Loucy (cell line): Measurements from ENCODE around the gene PARVB.
"Not testable (repeated sequence)": the region's sequence is repeated elsewhere in the genome, so short reads cannot be mapped to it uniquely, and the experiment has no call there.

ENCODE experiments used
- H2AFZ ChIP-seq: fragments of 200-600 bp; sonication (generic); 2 replicates; pipeline ENCODE4 v1.6.0; 2016; ENCODE audit warnings: antibody characterized with exemption, mild to moderate bottlenecking, low read length, moderate library complexity
- H3F3A ChIP-seq: fragments of 200-600 bp; 2 replicates; pipeline ENCODE4 v1.6.0; 2016; ENCODE audit warnings: antibody characterized with exemption, low read depth, mild to moderate bottlenecking
- H3K27me3 ChIP-seq: fragments of 200-600 bp; sonication (generic); 2 replicates; pipeline ENCODE4 v1.6.1; 2014; ENCODE audit warnings: low read length, mild to moderate bottlenecking; ENCODE audit not compliant: insufficient read depth, poor library complexity, severe bottlenecking
- H3K36me3 ChIP-seq: fragments of 200-600 bp; sonication (generic); 2 replicates; pipeline ENCODE4 v1.6.1; 2016; ENCODE audit warnings: low read length; ENCODE audit not compliant: insufficient read depth
- H3K4me1 ChIP-seq: fragments of 200-600 bp; sonication (generic); 2 replicates; pipeline ENCODE4 v1.5.1; 2014; ENCODE audit warnings: low read length, mild to moderate bottlenecking; ENCODE audit not compliant: insufficient read depth, poor library complexity, severe bottlenecking
- H3K4me2 ChIP-seq: fragments of 200-600 bp; sonication (generic); 2 replicates; pipeline ENCODE4 v1.6.0; 2014; ENCODE audit warnings: antibody characterized with exemption, low read length, low read depth, mild to moderate bottlenecking; ENCODE audit not compliant: poor library complexity, severe bottlenecking
- H3K4me3 ChIP-seq: fragments of 200-600 bp; sonication (generic); 2 replicates; pipeline ENCODE4 v1.5.1; 2014; ENCODE audit warnings: low read length, mild to moderate bottlenecking, mixed read lengths; ENCODE audit not compliant: poor library complexity, severe bottlenecking
- H3K79me2 ChIP-seq: fragments of 200-600 bp; sonication (generic); 2 replicates; pipeline ENCODE4 v1.6.1; 2014; ENCODE audit warnings: low read length; ENCODE audit not compliant: insufficient read depth
- H3K9ac ChIP-seq: fragments of 200-600 bp; sonication (generic); 2 replicates; pipeline ENCODE4 v1.6.0; 2014; ENCODE audit warnings: mild to moderate bottlenecking, low read depth, low read length, moderate library complexity; ENCODE audit not compliant: poor library complexity, severe bottlenecking
- H3K9me2 ChIP-seq: fragments of 200-600 bp; sonication (generic); replicated peaks from 2 replicates; pipeline ENCODE4 v1.6.1; 2016; ENCODE audit warnings: low read depth, low read length, mixed read lengths
- H3K9me3 ChIP-seq: fragments of 200-600 bp; sonication (generic); 2 replicates; pipeline ENCODE4 v1.6.1; 2014; ENCODE audit warnings: mild to moderate bottlenecking, antibody characterized with exemption, low read length, low read depth; ENCODE audit not compliant: insufficient read depth
- H4K20me1 ChIP-seq: fragments of 200-600 bp; sonication (generic); 2 replicates; pipeline ENCODE4 v1.6.0; 2014; ENCODE audit warnings: antibody characterized with exemption, low read length, mild to moderate bottlenecking; ENCODE audit not compliant: insufficient read depth, poor library complexity, severe bottlenecking
- CTCF ChIP-seq: fragments of 200-600 bp; sonication (generic); conservative IDR thresholded peaks from 2 replicates; pipeline ENCODE4 v1.5.1; 2014; ENCODE audit warnings: mild to moderate bottlenecking, antibody characterized with exemption, low read length
- EZH2phosphoT487 ChIP-seq: fragments of 200-600 bp; IDR thresholded peaks from 2 replicates; pipeline ENCODE4 v1.6.1; 2018; ENCODE audit warnings: antibody characterized with exemption, mild to moderate bottlenecking, moderate library complexity, borderline replicate concordance

PARVB gene

GRCh38 chr22:44012591-44012990 lies 11.5 kb upstream of the PARVB start:
- Histone ChIP-seq H3F3A (no peaks in the 10 kb centered on the region), H3K79me2 (no peaks in the 10 kb centered on the region), H3K4me1 (no peaks in the 10 kb centered on the region), H2AFZ (no peak overlapping the region), H3K4me2 (no peak overlapping the region), H3K9ac (no peak overlapping the region), H3K36me3 (no peaks in the 10 kb centered on the region), H3K27me3 (no peaks in the 10 kb centered on the region), H3K9me3 (no peaks in the 10 kb centered on the region), H3K4me3 (no peak overlapping the region), H4K20me1 (no peaks in the 10 kb centered on the region), H3K9me2 (no peaks in the 10 kb centered on the region)
- TF ChIP-seq CTCF (no peak), EZH2phosphoT487 (no peak)

- Histone ChIP-seq H3K4me3 (no peak overlapping the region), H3K4me1 (no peaks in the 10 kb centered on the region), H2AFZ (no peak overlapping the region), H3K36me3 (no peaks in the 10 kb centered on the region), H3K9me3 (no peaks in the 10 kb centered on the region), H3K27me3 (no peaks in the 10 kb centered on the region), H4K20me1 (no peaks in the 10 kb centered on the region), H3F3A (no peaks in the 10 kb centered on the region), H3K9me2 (no peaks in the 10 kb centered on the region), H3K4me2 (no peak overlapping the region), H3K9ac (no peak overlapping the region), H3K79me2 (no peaks in the 10 kb centered on the region)
- TF ChIP-seq EZH2phosphoT487 (no peak), CTCF (no peak)
Observed at GRCh38 chr22:44014241-44014640, 9.9 kb upstream of the PARVB start.

DNA sequence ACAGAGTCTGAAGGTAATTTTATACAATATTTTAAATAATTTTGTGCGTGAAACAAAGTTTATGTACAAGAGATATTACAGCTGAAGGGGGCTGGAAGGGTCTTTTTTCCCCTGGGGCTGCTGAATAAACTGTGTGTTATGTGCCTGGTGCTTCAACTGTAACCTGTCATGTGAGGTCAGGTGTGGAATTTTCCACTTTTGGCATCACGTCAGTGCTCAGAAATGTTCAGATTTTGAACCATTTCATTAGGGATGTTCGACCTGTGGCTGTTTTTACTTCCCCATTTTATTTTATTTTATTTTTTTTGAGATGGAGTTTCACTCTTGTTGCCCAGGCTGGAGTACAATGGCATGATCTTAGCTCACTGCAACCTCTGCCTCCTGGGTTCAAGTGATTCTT lies 7.5 kb upstream of the PARVB start:
- not testable (repeated sequence) for H3K4me2 ChIP-seq

DNA sequence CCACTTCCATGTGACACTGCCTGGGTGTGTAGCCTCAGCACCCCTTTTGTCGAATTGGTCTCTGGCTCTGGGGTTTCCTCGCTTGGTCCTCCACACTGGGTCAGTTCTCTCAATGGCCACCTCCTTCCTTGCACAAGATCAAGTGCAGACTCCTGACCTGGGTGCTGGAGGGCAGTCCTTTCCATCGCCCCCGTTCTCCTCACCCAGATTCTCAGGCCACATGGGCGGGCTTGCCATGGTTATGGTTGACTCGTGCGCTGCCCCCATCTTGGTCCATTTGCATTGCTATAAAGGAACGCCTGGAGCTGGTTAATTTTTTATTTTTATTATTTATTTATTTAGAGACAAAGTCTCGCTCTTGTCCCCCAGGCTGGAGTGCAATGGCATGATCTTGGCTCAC lies 5.5 kb upstream of the PARVB start:
- H3K4me1 ChIP-seq: no peaks in the 10 kb centered on the region
- H3K9ac ChIP-seq: no peak overlapping the region
- H3F3A ChIP-seq: no peaks in the 10 kb centered on the region
- no peaks in the 10 kb centered on the region for H3K36me3 ChIP-seq
- no peak for TF ChIP-seq EZH2phosphoT487
- TF ChIP-seq CTCF: no peak
- H3K4me3 ChIP-seq: no peak overlapping the region
- H3K9me3 ChIP-seq: no peaks in the 10 kb centered on the region
- H4K20me1 ChIP-seq: no peaks in the 10 kb centered on the region
- H3K9me2 ChIP-seq: no peaks in the 10 kb centered on the region
- H3K4me2 ChIP-seq: no peak overlapping the region
- H3K79me2 ChIP-seq: no peaks in the 10 kb centered on the region
- H2AFZ ChIP-seq: no peak overlapping the region
- H3K27me3 ChIP-seq: no peaks in the 10 kb centered on the region

More for the DNA sequence above, 7.5 kb upstream of the PARVB start:
- not testable (repeated sequence) for H3K4me1 ChIP-seq, H4K20me1 ChIP-seq, H3K9me3 ChIP-seq, H3K36me3 ChIP-seq, H3K9me2 ChIP-seq, H3K79me2 ChIP-seq, H3K9ac ChIP-seq, H3K27me3 ChIP-seq, H2AFZ ChIP-seq, H3K4me3 ChIP-seq, H3F3A ChIP-seq
